ENCODE measurements around the gene CRELD2. TPM values are rescaled to one million over a fixed set of nuclear protein-coding genes. Genes with fewer than 3 reads are reported as not detected.

The CRELD2 gene
- total and polyA plus RNA-seq, 2 of the 13 experiments (the other 11 are each of a cell fraction or from before 2014, with no cell fraction given), result 17.2 to 44.7 TPM

DNA sequence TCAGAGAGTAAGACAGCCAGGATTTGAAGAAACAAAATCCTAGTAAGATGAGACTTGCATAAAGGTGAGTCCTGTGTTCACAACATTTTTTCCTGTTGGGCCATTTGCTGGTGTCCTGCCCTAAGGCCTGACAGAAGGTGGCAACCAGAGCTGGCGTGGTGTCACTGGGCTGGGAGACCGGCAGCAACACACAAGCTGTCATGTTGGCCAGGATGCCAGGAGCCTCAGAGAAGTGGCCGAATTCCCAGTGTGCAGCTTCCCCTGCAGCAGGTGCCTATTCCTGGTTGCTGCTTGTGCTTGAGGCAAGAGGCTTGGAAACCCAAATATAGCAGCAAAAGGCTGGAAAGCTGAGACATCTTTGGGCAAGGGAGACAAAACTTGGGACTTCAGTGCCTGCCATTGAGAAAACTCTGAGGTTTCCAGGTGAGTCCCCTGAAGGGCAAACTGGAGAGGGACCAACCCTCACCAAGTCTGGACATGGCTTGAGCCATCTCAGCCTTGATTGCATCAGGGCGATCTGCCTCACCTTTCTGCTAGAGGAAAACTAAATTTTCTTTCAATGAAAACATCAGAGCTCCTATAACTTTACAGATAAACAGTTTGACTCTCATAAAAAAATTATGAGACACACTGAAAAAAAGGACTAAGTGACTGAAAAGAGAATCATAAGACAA lies 26.1 kb upstream of the CRELD2 start:
- H3K4me3 ChIP-seq (replicated peaks in 1 of 3; ENCODE audit: insufficient read depth in 1 of 3, low read depth in 2 of 3, low read length in 3 of 3), result no peak overlapping the region
- H3K79me2 ChIP-seq (ENCODE audit: insufficient read depth, low read length), result no peaks in the 10 kb centered on the region
- in situ Hi-C loops (cut with HindIII; ENCODE audit: extremely low pct_ligation_motif_present, low pct_unique_long_range_greater_than_20kb) (no loop called here), intact Hi-C loops (cut with micrococcal nuclease; ENCODE audit: unreplicated experiment) (no loop called here)
- TF ChIP-seq CCDC6 (CRISPR knock-in tag; IDR thresholded peaks at IDR 0.05) (no peak), CREB1 (IDR thresholded peaks at IDR 0.05) (no peak), CREB1 (CRISPR knock-in tag; IDR thresholded peaks at IDR 0.05) (no peak), SPEN (CRISPR knock-in tag; IDR thresholded peaks at IDR 0.05; ENCODE audit: low read depth) (no peak), NKX3-1 (CRISPR knock-in tag; IDR thresholded peaks at IDR 0.05) (no peak), HCFC1 (IDR thresholded peaks at IDR 0.05; ENCODE audit: low read depth, low read length) (no peak), ZNF12 (CRISPR knock-in tag; IDR thresholded peaks at IDR 0.05) (no peak)
- TF ChIP-seq, protein P1, sequence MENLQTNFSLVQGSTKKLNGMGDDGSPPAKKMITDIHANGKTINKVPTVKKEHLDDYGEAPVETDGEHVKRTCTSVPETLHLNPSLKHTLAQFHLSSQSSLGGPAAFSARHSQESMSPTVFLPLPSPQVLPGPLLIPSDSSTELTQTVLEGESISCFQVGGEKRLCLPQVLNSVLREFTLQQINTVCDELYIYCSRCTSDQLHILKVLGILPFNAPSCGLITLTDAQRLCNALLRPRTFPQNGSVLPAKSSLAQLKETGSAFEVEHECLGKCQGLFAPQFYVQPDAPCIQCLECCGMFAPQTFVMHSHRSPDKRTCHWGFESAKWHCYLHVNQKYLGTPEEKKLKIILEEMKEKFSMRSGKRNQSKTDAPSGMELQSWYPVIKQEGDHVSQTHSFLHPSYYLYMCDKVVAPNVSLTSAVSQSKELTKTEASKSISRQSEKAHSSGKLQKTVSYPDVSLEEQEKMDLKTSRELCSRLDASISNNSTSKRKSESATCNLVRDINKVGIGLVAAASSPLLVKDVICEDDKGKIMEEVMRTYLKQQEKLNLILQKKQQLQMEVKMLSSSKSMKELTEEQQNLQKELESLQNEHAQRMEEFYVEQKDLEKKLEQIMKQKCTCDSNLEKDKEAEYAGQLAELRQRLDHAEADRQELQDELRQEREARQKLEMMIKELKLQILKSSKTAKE (CRISPR knock-in tag; IDR thresholded peaks at IDR 0.05; ENCODE audit: borderline replicate concordance), result no peak
- POLR2A ChIA-PET, result interaction anchor here (0.7 kb wide), 1 partner anchor 656 kb away, joined by 3 read pairs; no protein-coding TSS in a partner anchor
- no TSS peak for BruUV-seq (replicated peaks)
- ATAC-seq, result no peak
- H2AFZ ChIP-seq (ENCODE audit: low read length), result no peak overlapping the region
- no peak for DNase-seq (ENCODE audit: low spot score)
- no peaks in the 10 kb centered on the region for H3K4me1 ChIP-seq (ENCODE audit: insufficient read depth, low read length)
- no peaks in the 10 kb centered on the region for H3K27me3 ChIP-seq (ENCODE audit: control insufficient read depth in 1 of 2, insufficient read depth in 2 of 2, low read length in 2 of 2)
- no peaks in the 10 kb centered on the region for H3K9me3 ChIP-seq (ENCODE audit: low read length)
- H3K4me2 ChIP-seq (ENCODE audit: low read depth, low read length), result no peak overlapping the region
- 90% methylated on average over 2 of the region's 4 CpGs for WGBS (ENCODE audit: low lambda C conversion rate)
- no peak overlapping the region for H3K9ac ChIP-seq (ENCODE audit: insufficient read depth, low read depth, low read length)
- H4K20me1 ChIP-seq (ENCODE audit: insufficient read depth, low read length), result no peaks in the 10 kb centered on the region
- H3K36me3 ChIP-seq (replicated peaks in 1 of 2; ENCODE audit: control insufficient read depth in 1 of 2, insufficient read depth in 2 of 2, low read length in 2 of 2), result peaks cover 10 to 17% of the 10 kb centered on the region in 2 experiments
- CTCF ChIA-PET (ENCODE audit: low intra/inter-chr PET ratio, low total read pairs), result no interaction called here
- no peak overlapping the region for H3K27ac ChIP-seq (ENCODE audit: extremely low read length, insufficient read depth, low read length)
- no peak for FAIRE-seq

Data from HepG2 (cell line).